Cardiac fibroblast (primary cell): ENCODE results near the gene FCGR1A.
"Not testable (repeated sequence)": the region's sequence is repeated elsewhere in the genome, so short reads cannot be mapped to it uniquely, and the experiment has no call there.

ENCODE experiments used
- DNase-seq, 2 donors: peaks; one replicate each; pipeline versions ENCODE4 v3.0.0 to v3.0.0-alpha.2; 2010; ENCODE audit warnings: low read depth in 2 of 2
- H3K4me3 ChIP-seq, 2 donors: replicated peaks in 1 of 2; 1 replicate in 1 of 2; 2 replicates in 1 of 2; pipeline ENCODE4 v1.5.1; 2011; ENCODE audit warnings: low read depth in 2 of 2, low read length in 2 of 2, mild to moderate bottlenecking in 2 of 2, moderate library complexity in 1 of 2

FCGR1A gene

GRCh38 chr1:149782600-149782999 is at the start of gene FCGR1A:
Gene FCGR1A (plus strand): TSS chr1:149782694. CDS start chr1:149782744, 50 bp downstream.
- not testable (repeated sequence) for H3K4me3 ChIP-seq, DNase-seq

GRCh38 chr1:149732781-149733180 is 49.7 kb upstream of the FCGR1A start:
- not testable (repeated sequence) for DNase-seq, H3K4me3 ChIP-seq

- not testable (repeated sequence) for H3K4me3 ChIP-seq, DNase-seq
These were observed 47.8 kb upstream of the FCGR1A start for GRCh38 chr1:149734692-149735091.

- peak; percentile 1 to 36 for DNase-seq
These were observed 42.3 kb upstream of the FCGR1A start for GRCh38 chr1:149740148-149740581.

GRCh38 chr1:149740590-149741230 is 41.8 kb upstream of the FCGR1A start:
- DNase-seq, H3K4me3 ChIP-seq: not testable (repeated sequence)

More at GRCh38 chr1:149740148-149740581, 42.3 kb upstream of the FCGR1A start:
- H3K4me3 ChIP-seq: not testable (repeated sequence)

DNA sequence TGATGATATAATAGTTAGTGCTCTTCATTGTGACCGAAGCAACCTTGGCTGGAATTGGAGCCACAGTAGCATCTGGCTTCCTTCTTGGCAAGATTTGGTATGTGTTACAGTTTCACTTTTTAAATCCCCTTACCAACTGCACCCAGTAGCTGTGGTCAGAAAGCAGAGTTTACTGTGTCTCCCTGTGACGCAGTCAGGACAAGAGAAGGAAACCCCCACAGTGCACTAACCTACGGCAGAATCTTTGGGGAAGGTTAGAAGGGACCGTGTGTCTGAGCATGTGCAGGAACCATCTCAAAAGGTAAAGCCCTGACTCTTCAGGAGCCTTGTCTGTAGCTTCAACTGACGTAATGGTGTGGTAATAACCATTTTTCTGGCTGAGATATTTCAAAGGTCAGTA is 40.6 kb upstream of the FCGR1A start:
- not testable (repeated sequence) for DNase-seq, H3K4me3 ChIP-seq

DNA sequence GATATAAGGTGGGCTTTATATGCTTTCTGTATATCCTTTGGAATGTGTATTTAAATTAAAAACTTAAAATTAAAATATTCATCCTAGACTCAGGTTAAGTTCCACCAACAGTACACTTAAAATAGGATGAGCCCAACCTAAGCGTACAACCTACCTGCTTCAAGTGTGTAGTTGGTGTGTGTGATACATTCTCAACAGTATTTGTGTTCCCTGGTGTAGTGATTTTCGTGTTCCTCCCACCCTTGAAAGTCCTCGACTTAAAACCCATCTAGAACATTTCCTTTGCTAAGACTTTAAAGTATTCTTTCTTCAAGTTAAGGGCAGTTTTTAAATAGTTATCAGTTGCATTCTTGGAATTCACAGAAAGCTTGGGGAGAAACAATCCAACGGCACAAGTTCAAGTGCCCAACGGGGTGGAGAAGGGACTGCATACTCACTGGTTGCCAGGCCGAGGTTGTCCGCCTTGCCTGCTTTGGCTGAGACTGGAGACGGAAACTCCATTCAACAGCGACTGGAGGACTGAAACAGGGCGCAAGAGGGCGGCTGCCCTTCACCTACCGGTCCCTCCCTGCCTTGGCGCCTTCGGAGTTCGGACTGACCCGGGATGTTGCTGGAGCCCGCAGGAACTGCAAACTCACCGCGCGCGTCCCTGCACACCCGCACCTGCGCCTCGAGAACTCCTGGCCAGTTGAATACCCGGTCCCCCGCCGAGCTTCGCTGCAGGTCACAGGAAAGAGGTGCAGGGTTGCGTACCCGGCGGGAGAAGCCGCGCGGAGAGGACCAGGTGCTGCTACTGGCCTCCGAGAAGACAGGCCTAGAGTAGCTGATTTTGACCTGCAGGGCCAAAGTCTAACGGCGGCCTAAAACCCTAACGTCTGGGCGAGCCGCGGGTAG is 35.8 kb upstream of the FCGR1A start:
- DNase-seq, H3K4me3 ChIP-seq: not testable (repeated sequence)

DNA sequence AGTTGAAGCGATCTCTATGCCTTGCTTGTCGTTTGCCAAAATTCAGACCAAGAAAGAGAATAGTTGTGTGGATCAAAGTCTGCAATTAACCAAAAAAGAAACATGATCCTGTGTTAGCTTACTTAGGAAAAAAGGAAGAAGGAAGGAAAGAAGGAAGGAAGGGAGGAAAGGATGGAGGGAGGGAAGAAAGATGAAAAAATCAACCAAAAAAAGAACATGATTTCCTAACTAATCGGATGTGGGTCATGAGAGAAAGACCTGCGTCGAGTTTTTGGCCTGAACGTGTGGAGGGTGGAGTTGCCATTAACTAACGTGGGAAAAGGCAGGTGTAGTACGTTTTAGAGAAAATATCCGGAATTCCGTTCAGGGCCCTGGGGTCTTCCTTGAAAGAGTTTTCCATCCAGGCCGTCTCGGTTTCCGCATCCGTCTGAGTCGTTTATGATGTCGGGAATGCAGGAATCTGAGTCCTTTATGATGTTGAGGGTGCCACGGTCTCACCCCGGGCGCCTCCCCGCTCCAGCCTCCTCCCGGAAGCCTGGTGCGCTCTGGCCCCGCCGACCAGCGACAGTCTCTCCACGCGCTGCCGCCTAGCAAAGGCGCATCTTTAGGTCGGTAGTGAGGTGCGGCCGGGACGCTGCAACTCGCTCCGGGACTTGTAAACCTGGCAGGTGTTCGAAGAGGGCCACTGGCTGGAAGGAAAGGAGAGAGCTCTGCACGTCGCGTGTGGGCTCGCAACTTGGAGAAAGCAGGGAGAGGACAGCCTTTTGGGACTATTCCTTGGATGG is 34.9 kb upstream of the FCGR1A start:
- DNase-seq, H3K4me3 ChIP-seq: not testable (repeated sequence)

- DNase-seq, H3K4me3 ChIP-seq: not testable (repeated sequence)
These were observed 34.4 kb upstream of the FCGR1A start for GRCh38 chr1:149748144-149748500.

- H3K4me3 ChIP-seq: not testable (repeated sequence)
- DNase-seq: peak in 1 of 2 donors; percentile 2
These were observed 31.9 kb upstream of the FCGR1A start for GRCh38 chr1:149750562-149750961.

- H3K4me3 ChIP-seq, DNase-seq: not testable (repeated sequence)
These were observed 30.3 kb upstream of the FCGR1A start for GRCh38 chr1:149752186-149752585.

- not testable (repeated sequence) for DNase-seq, H3K4me3 ChIP-seq
These were observed 29.0 kb upstream of the FCGR1A start for GRCh38 chr1:149753466-149753865.

GRCh38 chr1:149755294-149755693 is 27.2 kb upstream of the FCGR1A start:
- not testable (repeated sequence) for DNase-seq, H3K4me3 ChIP-seq

GRCh38 chr1:149762294-149762693 is 20.2 kb upstream of the FCGR1A start:
- DNase-seq: not testable (repeated sequence)

DNA sequence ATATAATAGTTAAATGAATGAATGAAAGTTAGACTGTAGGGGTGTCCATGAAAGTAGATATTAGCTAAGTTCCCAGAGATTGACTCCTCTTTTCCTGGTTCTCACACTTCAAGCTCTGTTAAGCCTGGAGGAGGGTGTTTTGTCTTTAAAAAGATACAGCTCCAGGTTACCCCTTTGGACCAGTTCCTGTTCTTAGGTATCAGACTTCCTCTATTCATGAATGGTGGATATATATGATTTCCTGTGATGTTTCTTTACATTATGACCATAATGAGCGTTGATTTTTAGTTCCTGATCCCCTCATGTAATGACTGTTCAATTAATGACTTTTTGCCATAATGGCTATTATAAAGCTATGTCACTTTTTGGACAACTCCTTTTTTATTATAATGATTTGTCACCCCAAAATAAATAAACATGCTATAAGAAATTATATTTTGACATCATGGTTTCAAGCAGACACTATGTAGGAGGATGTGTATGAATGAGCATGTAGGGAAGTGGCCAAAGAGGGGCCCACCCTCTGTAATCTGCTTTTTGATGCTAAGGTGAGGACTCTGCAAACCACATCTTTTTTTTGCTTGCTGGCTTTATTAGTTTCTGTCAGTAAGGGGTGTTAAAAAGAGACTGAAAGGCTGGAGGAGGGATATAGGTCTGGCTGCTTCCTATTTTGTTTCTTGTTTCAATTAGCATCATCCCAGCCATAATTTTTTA is 18.2 kb upstream of the FCGR1A start:
- not testable (repeated sequence) for H3K4me3 ChIP-seq, DNase-seq

More at GRCh38 chr1:149762294-149762693, 20.2 kb upstream of the FCGR1A start:
- not testable (repeated sequence) for H3K4me3 ChIP-seq

GRCh38 chr1:149766241-149766640 is 16.3 kb upstream of the FCGR1A start:
- H3K4me3 ChIP-seq: not testable (repeated sequence)

DNA sequence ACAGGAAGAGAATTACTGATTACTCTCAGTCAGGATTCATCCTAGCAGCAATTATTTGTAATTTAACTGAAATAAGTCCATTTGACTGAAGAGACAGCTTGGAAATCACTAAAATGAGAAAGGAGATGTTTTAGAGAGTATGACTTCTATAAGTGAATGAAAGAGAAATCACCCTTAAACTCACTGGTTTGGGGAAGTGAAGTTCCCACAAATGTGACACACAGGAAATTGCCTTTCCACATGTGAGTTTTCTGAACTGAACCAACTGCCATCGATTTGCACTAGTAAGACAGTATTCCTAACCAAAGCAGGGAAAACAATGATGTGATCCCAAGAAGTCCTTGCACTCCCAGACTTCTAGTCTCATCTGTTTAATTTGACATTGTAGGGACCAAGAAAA is 13.3 kb upstream of the FCGR1A start:
- not testable (repeated sequence) for DNase-seq, H3K4me3 ChIP-seq

More at GRCh38 chr1:149766241-149766640, 16.3 kb upstream of the FCGR1A start:
- DNase-seq: not testable (repeated sequence)

GRCh38 chr1:149770661-149771060 is 11.8 kb upstream of the FCGR1A start:
- H3K4me3 ChIP-seq, DNase-seq: not testable (repeated sequence)
